Measurements from ENCODE around the gene TGFB3.
"Not testable (repeated sequence)": the region's sequence is repeated elsewhere in the genome, so short reads cannot be mapped to it uniquely, and the experiment has no call there.

The TGFB3 gene

DNA sequence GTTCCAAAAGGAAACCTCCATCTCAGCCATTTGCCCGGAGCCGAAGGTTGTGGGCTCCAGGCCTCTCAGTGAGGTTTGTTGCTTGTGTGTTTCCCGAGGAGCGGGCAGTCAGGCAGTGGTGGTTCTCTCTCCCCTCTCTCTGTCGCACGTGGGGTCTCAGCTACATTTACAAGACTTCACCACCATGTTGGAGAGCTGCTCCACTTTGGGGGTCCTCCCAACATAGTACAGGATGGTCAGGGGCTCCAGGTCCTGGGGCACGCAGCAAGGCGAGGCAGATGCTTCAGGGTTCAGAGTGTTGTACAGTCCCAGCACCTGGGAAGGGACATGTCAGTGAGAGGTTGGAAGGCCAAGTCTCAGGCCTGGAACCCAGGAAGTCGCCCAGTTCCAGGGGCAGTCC is 22.8 kb downstream of the TGFB3 start:
- no peak for DNase-seq

DNA sequence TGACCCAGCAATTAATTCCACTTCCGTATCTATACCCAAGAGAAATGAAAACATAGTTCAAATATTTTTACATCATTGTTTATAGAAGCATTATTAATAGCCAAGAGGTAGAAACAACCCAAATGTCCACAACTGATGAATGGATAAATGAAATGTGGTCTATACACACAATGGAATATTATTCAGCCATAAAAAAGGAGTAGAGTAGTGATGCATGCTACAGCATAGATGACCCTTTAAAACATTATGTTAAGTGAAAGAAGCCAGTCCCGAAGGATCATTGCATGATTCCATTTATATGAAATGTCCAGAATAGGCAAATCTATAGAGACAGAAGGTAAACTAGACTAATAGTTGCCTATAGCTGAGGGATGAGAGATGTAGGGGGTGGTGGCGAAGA is 29.3 kb downstream of the TGFB3 start:
- no peak for DNase-seq

- DNase-seq: no peak
Measured at GRCh38 chr14:75946785-75947184, 35.0 kb downstream of the TGFB3 start.

GRCh38 chr14:75944607-75945241 is 37.1 kb downstream of the TGFB3 start:
- no peak for DNase-seq

DNA sequence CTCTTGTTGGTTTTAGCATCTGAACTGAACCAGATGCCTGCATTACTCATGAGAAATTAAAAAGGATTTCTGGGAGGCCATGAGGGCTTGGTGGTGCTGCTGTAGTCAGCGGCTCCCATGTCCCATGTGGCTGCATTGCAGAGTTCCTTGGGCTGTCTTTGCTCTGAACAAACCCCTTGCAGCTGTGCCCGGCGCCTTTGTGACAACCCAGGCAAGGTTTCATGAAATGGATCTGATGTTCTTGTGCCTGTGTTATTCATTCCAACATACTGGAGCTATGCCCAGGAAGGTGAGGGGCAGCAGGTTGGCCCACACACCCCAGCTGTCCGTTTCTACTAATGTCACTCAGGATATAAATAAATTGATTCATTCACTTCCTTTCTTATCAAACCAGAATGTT is 40.8 kb downstream of the TGFB3 start:
- no peak for DNase-seq

- DNase-seq: no peak
Measured at GRCh38 chr14:75939200-75939599, 42.6 kb downstream of the TGFB3 start.

DNA sequence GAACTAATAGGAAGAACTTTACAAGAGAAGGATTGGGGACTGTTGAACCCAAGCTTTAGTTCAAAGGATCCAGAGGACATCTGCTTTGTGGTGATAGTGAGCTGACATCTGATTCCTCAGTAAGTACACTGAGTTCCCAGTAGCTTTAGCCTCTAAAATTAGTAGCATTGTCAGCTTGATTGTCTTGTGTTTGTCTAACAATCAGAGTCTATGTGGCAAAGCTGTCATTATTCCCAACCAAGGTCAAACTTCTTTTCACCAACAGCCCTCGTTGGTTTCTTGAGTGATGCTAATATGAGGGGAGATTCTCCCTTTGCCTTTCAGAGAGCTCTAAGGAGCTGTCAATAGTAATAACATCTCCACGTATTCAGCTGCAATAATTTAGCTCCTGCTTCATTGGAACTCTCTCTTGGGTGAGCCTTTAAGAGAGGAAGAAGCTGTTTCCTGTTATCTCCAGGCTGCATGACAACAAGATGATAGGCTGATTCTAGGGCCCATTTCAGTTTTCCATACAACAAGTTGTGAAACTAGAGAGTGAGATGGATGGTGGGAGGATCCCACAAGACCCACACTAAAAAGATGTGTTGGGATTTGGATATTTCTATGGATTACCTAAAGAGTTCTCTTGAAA is 46.7 kb downstream of the TGFB3 start:
- no peak for DNase-seq

DNA sequence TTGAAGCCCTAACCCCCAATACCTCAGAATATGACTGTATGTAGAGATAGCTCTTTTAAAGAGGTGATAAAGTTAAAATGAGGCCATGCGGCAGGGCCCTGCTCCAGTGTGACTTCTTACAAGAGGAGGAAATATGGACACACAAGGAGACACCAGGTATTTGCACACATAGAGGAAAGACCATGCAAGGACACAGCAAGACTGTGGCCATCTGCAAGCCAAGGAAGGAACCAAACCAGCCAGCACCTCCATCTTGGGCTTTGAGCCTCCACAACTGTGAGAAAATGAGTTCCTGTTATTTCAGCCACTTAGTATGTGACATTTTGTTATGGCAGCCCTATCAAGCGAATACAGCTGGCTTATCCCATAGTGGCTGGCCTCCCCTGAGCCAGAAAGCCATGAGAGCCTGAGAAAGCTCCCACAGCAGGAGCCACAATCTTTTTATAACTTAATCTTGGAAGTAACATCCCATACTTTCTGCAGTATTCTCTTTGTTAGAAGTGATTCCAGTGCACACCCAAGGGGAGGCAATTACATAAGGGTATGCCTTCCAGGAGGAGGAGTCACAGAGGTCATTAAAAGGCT is 48.0 kb downstream of the TGFB3 start:
- DNase-seq: no peak

DNA sequence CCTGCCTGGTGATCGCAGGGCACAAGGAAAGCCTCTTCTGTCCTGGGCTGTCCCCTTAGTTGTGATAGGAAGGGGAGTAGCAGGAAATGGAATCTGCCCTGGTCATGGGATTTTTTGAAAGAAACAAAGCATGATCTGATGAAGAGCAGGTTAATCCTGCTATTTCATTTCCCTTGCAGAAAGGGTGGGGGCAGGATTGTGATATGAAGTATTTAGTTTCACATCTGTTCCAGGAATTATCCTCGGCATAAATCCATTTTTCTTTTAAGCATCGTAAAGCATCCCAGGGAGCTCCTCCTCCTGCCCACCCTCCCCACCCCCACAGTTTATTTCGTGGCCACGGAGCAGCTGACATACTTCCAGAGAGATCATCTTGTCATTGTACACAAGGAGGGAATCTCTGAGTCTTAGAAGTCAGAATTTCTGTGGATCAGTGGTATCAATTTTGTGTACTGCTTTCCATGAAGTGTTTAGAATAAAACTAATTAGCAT is 53.1 kb downstream of the TGFB3 start:
- peak; percentile 17 for DNase-seq

DNA sequence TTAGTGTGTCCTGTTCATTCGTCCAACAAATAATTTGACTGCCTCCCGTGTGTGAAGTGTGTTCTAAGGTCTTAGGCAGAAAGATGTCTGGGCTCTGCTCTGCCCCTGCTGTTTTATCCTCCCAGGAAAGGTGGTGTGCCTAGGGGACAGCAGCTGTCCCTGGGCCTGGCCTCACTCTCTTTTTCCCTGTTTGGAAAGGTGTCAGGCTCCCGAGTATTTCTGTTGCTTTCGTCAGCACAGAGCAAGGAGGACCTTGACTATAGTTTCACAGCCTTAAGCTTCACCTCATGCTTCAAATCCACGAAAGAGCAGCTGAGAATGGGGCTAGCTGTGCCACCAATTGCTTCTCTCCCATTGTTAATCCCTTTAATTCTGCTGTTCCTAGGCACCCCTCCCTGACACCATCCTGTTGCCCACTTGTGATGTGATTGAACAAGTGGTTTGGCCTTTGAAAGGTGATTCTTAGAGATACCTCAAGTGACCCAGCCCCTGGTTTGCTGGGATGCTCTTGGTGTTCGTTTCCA is 54.2 kb downstream of the TGFB3 start:
- DNase-seq: no peak

DNA sequence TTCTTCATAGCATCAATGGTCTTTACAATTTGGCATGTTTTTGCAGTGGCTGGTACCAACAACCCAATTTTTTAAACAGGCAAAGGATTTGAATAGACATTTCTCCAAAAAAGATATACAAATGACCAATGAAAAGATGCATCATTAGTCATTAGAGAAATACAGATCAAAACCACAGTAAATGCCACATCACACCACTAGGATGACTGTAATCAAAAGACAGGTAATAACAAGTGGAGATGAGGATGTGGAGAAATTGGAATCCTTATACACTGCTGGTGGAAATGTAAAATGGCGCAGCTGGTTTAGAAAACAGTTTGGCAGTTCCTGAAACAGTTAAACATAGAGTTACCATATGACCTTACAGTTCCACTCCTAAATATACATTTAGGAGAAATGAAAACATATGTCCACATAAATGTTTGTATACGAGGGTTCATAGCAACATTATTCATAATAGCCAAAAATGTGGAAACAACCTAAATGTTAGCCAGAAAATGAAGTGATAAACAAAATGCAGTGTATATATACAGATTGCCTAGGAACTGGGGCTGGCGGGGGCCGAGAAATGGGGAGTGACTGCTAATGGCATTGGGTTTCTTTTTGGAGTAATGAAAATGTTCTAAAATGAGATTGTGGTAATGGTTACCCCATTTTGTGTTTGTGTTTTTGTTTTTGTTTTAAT is 55.2 kb downstream of the TGFB3 start:
- no peak for DNase-seq

- not testable (repeated sequence) for DNase-seq
Measured at GRCh38 chr14:75925141-75925840, 56.5 kb downstream of the TGFB3 start.

DNA sequence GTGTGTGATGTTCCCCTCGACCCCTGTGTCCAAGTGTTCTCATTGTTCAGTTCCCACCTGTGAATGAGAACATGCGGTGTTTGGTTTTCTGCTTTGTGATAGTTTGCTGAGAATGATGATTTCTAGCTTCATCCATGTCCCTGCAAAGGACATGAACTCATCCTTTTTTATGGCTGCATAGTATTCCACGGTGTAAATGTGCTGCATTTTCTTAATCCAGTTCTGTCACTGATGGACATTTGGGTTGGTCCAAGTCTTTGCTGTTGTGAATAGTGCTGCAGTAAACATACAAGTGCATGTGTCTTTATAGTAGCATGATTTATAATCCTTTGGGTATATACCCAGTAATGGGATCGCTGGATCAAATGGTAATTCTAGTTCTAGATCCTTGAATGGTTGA is 61.4 kb downstream of the TGFB3 start:
- DNase-seq: not testable (repeated sequence)

DNA sequence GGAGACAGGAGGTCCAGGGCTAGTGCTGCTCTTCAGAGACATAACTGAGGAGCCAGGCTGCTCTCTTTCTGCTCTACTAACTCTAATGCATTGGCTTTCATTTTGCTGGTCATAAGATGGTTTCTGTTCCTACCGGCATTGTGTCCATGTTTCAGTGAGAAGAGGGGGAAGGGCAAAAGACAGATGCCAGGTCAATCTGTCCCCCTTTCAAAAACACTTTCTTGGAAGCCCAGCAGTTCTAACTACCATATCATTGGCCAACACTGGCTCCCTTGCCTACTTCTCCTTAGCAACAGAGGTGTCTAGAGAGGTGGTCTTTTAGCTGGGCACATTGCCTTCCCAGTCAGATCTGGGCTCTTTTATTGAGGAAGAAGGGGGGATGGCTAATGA is 63.9 kb downstream of the TGFB3 start:
- DNase-seq: no peak

DNA sequence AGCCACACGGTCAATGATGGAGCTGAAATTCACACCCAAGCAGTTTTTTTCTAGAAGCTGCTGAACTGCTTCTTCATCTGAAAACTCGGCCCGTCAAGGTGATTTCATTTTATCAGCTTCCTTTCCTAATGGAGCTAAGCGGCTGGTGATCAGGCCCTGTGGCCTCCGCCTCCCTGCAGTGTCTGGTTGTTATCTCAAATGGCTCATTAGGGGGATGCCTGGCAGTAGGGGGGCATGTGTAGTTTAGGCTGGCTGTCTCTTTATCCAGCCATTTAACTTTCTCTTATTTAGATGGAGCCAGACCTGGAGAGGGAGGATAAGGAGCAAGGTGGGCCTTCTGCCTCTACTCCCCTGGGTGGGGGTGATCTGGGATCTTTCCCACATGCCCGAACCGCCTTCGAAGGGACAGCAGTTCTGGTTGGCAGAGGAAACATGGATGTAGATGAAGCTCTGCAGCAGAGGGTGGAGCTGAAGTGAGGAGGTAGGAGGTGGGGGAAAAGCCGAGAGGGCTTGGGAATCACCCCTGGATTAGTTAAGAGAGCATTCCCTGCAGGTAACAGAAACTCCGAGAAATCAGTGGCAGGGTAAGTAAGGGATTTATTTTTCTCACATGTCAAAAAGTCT is 64.4 kb downstream of the TGFB3 start:
- DNase-seq: no peak

DNA sequence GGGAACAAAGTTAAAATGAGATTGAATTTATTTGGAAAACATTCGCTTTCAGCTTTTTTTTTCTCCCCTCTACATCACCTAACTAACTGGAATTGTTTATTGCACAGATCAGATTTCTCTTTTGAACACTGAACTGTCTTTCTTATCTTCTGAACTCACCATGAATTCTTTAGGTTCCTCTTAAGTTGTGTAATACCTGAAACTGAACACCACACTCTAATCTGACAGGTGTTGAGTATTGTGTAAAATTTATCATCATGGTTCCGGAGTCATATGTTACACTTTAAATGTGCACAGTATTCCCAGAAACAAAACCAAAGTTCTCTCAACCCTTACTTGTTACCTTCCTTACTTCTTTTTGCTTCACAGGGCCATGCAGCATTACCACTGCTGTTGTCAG is 66.8 kb downstream of the TGFB3 start:
- DNase-seq: no peak

- no peak for DNase-seq
Measured at GRCh38 chr14:75913183-75913582, 68.6 kb downstream of the TGFB3 start.

GRCh38 chr14:75911883-75912282 is 69.9 kb downstream of the TGFB3 start:
- DNase-seq: no peak

GRCh38 chr14:75910048-75910447 is 71.7 kb downstream of the TGFB3 start:
- DNase-seq: no peak

DNA sequence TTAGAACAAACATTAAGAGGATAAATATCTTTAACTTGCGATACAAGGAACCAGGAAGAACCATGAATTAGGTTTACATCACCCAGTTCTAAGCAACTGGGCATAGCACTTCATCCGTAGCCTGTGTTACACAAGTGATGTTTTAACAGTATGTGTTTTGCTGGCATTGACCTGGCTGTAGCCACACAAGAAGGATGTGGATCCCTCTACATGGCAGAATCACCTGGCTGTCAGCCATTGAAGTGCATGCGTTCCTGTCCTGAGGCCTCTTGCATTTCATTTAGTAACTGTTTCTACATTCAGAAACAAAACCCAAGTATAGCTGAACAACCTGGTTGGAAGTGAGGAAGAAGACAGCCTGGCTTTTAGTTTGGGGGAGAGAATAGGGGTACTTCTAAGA is 72.2 kb downstream of the TGFB3 start:
- DNase-seq: no peak

Measured in right kidney (tissue), 1 donor.